KBM-7 (cell line): ENCODE measurements around the gene SAMM50.

ENCODE experiments used
- DNase-seq: peaks from one replicate; pipeline ENCODE4 v3.0.0-alpha.2; 2015
- in situ Hi-C: fragments of 300-500 bp; cut with MboI; formaldehyde crosslinking; loops from 2 replicates; pipeline ENCODE4 v1.14.3; 2020; ENCODE audit warnings: low sequenced_read_pairs, low pct_unique_long_range_greater_than_20kb, mixed read lengths

The SAMM50 gene

DNA sequence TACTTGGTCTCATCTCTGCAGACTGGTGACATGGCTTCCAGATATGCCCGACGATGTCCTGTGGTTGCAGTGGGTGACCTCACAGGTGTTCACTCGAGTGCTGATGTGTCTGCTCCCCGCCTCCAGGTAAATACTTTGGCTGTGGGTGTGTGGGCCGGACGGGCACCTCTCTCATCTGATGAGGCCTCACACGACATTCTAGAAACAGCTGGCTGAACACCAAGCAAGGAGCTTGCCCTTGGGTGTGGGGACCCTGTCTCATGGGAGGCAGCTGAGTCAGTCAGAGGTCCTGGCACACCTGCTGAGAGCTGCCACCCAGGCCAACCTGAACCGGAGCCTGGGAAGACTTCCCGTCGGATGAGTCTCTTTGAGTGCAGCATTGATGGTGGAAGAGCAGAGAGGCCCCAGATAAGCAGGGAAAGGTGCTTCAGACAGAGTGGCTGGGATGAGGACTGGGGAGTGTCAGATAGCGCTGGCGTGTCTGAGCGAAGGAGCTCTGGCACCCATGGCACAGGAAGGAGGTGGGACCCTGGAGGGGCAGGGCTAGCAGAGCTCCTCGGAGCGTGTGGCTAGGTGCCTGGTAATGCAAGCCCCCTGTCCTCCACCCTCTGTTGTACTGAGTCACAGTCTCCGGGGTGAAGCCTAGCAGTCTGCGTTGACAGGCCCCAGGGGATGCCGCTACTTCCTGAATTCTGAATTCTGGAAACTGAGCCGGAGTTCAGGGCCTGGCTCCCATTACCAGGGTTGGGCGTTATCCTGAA, 10.4 kb upstream of the SAMM50 start:
- no peak for DNase-seq

DNA sequence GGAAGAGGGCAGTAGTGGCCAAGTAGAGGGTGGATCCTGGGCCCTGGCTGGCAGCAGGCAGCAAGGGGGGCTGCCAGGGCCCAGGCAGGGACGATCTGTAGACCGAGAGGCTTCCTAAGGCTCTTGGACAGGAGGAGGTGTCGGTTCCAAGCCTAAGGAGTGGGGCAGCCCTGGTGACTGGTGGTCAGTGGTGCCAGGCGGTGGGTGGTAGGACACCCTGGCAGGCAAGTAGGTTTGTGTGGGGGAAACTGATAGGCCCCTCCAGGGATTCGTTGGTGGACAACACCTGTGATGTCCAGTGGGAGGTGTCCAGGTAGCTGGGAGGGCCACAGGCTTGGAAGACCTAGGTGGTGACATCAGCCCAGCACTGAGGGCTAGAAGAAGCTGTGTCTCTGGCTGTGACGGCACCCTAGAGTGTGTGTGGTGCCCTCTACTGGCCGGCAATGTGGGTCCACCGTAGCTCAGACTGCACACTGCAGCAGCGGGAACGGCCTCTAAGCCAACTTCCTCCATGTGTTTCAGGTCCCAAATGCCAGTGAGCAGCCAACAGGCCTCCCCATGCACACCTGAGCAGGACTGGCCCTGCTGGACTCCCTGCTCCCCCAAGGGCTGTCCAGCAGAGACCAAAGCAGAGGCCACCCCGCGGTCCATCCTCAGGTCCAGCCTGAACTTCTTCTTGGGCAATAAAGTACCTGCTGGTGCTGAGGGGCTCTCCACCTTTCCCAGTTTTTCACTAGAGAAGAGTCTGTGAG, 9.4 kb upstream of the SAMM50 start:
- DNase-seq: peak; percentile 87
- in situ Hi-C loops: no loop called here

More for the DNA sequence above, 10.4 kb upstream of the SAMM50 start:
- in situ Hi-C loops: no loop called here

DNA sequence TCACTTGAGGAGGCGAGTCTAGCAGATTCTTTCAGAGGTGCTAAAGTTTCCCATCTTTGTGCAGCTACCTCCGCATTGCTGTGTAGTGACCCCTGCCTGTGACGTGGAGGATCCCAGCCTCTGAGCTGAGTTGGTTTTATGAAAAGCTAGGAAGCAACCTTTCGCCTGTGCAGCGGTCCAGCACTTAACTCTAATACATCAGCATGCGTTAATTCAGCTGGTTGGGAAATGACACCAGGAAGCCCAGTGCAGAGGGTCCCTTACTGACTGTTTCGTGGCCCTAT, 8.9 kb upstream of the SAMM50 start:
- no peak for DNase-seq
- in situ Hi-C loops: no loop called here

DNA sequence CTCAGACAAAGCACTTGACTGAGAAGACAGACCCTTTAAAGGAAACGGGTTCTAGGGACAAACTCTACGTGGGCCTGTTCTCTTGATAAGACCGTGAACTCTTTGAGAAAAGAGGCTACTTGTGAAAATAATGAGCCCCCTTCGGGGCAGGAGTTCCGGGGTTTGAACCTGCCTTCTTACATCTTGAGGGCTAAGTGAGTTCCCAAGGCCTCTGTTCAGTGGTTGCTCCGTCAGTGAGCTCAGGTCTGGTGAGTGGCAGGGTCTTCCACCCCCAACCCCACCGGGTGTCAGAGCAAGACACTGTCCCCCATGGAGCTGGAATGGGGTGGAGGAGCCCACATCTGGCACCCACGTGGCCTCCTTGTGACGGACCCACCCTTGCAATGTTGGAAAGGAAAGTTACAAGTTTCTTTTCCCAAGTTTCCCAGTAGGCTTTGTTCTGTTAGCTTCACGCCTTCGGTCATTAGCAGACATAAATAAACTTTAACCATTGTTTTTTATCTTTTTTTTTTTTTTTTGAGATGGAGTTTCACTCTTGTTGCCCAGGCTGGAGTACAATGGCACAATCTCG, 6.3 kb upstream of the SAMM50 start:
- in situ Hi-C loops: no loop called here
- DNase-seq: no peak

DNA sequence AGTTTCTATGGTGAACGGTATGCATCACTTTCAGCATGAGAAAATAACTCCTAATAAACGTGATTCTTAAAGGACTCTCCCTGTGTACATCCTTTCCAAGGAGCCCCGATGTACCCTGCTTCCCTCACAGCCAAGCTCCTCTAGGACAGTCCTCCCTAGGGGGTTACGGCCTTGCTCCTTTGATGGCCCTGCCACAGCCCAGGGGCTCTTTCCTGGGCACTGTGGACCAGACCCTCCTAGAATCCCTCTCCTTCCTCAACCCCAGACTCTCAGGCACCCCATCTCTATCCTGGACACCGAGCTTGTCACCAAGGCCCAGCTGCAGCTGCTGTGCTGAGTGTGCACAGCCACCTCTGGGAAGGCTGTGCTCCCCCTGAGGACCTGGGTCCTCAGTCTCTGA, 3.9 kb upstream of the SAMM50 start:
- no peak for DNase-seq
- in situ Hi-C loops: no loop called here

DNA sequence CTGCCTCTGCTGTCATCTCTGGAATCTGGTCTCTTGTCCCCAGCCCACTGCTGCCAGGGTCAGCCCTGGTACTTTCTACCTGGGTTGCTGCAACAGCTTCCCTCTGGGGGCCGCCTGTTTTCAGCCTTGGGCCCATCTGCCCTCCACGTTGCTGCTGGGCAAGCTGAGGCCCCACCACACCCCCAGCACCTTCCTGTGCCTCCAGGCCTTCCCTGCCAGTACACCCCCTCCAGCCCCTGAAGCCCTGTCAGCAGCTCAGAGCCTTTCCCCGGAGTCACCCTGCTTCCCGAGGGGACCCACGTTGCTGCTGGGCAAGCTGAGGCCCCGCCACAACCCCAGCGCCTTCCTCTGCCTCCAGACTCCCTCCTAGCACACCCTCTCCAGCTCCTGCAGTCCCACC, 3.3 kb upstream of the SAMM50 start:
- in situ Hi-C loops: no loop called here
- DNase-seq: no peak

DNA sequence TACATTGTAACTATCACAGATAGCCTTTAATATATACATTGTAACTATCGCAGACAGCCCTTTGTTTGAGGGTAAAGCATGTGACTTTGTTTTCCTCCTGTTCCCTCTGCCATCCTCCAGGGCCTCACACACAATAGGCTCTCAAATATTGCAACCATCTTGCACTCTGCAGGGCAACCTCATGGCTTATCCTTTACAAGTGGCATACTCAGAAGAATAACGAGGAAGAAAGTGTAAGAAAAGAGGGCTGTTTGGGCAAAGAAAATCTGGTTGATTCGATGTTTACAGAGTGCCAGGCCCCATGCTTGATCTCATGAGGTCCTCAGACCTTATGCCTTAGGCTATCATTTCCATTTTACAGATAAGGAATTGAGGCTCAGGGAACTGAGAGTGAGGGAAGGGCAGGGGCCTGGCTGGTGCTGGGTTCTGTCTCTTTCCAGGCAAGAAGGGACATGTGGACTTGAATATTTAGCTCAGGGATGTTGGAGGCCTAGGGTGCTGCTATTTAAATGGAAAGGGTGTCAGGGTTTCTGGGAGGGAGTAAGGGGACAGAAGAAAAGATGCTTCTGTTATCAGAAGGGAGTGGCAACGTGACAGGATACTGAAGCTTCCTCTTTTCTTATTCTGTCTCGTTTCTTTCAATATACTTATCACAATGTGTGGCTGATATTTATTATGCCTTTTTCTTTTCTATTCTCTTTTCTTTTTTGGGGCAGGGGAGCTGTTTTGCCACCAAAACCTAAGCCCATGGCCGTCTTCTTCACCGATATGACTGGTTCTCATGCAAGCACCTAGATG, 1.1 kb upstream of the SAMM50 start:
- in situ Hi-C loops: no loop called here
- peak; percentile 41 for DNase-seq

DNA sequence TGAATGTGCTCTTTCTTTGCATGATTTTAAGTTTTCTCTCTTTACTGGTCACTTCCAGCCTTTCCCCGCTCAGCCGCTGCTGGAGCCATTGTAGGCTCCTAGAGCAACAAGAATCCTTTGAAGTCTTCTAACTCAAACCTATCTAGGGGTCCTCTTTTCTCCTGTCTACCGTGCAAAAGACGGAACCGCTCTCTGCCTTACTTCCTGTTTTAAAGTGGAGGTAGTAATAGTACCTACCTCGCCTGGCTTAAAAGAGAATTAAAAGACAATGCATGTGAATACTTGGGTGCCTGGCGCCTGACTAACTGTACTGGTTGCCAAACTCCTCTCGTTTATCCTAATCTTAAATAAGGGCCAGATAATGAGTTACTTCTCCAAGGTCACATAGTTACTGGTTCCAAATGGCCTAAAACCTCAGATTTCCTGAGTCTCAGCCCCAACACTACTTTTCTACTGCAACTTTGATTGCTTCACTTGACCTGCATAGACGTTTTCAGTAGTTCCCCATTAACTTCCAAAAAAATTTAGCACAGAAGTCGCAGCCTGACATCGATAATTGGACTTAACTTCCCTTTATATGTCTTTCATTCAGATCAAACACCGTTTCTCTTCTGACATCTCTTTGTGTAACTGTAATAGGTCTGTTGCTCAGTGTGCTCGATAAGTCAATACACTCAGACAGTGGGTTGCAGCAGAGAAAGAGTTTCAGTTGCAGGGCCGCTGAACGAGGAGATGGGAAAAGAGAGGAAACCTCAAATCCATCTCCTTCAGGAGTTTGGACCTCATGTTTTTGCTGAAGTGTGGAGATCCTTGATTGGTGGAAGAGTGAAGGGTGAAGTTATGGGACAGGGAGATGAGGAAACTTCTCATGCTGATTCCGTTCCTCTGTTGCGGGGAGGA, 891 bp downstream of the SAMM50 start:
- in situ Hi-C loops: no loop called here
- DNase-seq: peak; percentile 66

DNA sequence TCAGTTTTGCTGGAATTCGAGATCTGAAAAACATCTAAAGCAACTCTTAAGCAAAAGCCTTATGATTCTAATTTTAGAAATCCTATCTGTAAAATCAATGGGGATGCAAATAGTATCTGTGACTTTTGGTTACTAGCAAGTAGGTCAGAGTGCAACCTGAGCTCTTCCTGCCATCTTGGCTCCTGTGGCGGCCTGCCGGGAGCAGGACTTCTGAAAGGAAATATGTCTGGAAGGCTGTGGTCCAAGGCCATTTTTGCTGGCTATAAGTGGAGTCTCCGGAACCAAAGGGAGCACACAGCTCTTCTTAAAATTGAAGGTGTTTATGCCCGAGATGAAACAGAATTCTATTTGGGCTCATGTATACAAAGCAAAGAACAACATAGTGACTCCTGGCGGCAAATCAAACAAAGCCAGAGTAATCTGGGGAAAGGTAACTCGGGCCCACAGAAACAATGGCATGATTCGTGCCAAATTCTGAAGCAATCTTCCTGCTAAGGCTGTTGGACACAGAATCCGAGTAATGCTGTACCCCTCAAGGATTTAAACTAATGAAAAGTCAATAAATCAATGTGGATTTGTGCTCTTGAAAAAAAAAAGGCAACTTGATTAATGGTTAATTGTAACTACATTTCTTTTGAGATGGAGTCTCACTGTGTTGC, 1.7 kb downstream of the SAMM50 start:
- DNase-seq: no peak
- in situ Hi-C loops: no loop called here

DNA sequence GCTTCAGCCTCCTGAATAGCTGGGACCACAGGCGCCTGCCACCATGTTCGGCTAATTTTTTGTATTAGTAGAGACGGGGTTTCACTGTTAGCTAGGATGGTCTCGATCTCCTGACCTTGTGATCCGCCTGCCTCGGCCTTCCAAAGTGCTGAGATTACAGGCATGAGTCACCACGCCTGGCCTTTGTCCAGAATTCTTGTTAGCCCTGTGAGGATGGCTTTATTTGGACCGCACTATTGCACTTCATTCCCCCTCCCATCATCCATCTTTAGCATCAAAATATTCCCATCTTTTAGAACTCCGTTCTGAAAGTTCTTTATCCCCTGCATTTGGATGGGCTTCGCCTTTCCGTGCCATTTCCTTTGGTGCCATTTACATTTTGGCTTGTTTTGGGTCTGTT, 2.6 kb downstream of the SAMM50 start:
- in situ Hi-C loops: no loop called here
- DNase-seq: no peak

DNA sequence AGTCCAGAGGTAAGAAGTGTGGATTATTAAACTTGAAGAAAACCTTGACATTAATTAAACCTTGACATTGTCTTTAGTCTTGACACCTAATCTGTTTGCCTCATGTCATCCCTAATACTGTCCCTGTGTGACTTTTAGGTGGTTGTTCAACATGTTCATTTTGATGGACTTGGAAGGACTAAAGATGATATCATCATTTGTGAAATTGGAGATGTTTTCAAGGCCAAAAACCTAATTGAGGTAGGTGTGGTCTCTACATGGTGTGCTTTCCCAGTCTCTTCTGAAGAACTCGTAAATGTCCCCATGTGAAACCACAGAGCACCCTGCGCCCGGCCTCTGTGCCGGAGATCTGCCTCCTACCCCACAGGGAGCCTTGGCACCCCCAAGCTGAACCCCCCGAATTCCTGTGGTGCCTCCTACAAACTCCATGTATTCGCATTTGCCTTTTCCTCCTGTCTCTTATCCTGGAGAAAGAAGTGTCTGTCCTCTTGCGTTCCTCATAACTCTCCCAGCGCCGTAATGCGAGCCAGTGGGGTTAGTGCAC, 9.1 kb downstream of the SAMM50 start:
- in situ Hi-C loops: no loop called here
- DNase-seq: no peak

DNA sequence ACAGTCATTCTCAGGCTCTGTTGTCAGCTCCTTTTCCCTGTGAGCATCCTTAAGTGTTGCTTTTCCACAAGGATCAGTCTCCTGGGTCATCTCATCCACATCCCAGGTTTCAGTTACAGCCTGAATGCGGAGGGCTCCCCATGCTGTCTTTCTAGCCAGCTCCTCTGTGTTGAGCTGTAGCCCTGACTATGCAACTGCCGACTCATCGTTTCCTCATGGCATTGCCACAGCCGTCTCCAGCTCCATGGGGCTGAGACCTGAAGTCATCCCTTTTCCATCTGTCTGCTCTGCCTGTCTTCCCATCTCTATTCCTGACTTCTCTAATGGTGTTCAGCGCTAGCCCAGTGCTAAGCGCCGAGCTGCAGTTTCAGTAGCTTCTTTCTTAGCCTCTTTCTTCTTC, 11.8 kb downstream of the SAMM50 start:
- in situ Hi-C loops: no loop called here
- no peak for DNase-seq

DNA sequence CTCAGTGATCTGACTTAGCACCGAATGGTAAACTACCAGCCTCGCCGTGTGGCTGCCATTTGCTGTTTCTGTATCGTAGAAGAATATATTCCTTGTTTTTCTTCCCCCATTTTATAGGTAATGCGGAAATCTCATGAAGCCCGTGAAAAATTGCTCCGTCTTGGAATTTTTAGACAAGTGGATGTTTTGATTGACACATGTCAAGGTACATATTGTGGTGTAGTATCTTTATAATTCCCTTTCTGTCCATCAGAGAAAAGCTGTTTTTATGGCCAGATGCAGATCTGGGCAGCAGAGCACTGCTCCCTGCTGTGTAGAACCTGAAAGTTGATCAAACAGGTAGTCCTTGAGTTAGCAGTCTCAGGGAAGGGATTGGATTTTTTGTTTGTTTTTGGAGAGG, 13.4 kb downstream of the SAMM50 start:
- no peak for DNase-seq
- in situ Hi-C loops: no loop called here

DNA sequence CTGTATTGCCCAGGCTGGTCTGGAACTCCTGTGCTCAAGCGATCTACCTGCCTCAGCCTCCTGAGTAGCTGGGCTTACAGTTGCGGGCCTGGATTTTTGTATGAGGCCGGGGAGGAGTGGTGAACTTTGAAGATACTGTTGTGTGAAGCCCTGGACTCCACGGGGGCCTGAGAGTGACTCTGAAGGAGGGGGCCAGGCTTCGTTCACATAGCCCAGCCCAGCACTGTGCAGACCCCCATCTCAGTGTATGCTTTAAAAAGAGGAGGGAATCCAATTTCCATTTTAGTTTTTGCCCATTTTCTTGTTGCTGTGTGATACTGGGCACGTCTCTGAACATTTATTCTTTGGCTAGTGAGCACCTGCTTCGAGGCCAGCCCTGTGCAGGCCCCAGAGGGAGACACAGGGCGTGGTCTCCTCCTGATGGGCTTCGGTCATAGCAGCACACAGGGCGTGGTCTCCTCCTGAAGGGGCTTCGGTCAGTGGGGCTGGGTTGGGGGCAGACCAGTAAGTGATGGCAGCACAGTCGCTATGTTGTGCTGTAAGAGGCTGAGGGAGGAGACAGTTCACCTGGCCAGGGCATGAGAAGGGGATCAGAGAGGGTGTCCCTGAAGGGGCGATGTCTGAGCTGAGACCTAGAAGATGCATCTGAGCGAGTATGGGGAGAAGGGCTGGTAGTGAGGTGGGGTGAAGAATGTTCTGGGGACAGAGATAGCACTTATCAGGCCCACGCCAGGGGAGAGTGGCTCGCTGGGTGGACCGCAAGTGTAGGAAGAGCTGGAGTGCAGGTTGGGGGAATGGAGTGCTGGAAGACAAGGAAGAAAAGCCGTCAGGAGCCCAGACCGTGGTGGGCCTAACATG, 14.0 kb downstream of the SAMM50 start:
- in situ Hi-C loops: no loop called here
- no peak for DNase-seq

DNA sequence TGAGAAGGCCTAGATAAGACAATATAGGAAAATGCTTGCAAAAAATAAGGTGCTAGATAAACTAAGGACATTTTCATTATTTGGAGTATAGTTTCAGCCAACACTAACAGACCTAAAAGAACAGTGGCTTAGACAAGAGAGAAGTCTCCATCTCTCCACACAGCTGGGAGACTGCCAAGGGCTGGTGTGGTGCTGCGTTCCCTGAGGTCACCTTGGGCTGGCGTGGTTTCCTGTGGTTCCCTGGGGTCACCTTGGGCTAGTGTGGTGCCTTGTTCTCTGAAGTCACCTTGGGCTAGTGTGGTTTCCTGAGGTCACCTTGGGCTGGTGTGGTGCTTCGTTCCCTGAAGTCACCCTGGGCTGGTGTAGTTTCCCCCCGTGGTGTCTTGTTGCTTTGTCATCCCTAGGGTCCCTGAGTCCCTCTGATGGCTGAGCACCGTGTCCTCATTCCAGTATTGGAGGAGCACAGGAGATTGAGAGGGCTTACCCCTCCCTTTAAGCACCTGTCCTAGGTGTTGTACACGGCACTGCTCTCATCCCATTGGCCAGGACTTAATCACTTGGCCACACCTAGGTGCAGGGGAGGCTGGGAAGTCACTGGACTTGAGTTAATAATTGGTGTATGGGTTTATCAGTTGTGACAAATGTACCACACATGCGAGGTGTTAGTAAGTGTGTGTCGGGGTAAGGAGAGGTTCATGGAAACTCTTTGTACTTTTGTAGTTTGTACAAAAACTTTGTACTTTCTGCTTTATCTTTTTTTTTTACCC, 14.9 kb downstream of the SAMM50 start:
- in situ Hi-C loops: no loop called here
- no peak for DNase-seq

DNA sequence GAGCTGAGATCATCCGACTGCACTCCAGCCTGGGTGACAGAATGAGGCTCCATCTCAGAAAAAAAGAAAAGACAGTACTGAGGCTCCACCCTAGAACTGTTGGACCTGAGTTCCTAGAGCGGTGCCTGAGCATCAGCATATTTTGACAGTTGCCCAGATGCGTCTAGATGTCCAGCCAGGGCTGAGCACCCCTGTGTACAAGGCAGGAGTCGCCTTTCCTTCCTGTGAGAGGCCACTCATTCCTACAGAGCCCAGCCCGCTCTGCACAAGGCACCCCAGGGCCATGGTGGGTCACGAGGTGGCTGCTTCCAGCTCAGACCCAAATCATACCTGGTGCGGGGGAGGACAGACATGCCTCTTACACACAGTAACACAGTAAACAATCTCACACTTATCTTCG, 15.9 kb downstream of the SAMM50 start:
- no peak for DNase-seq
- in situ Hi-C loops: no loop called here
